ENCODE data around the gene HSPA14. TPM values are rescaled to one million over a fixed set of nuclear protein-coding genes. Genes with fewer than 3 reads are reported as not detected.
"Not testable (repeated sequence)": the region's sequence is repeated elsewhere in the genome, so short reads cannot be mapped to it uniquely, and the experiment has no call there.

Gene HSPA14
- total RNA-seq, 1 experiment from 2014 or later = 41.0 TPM

DNA sequence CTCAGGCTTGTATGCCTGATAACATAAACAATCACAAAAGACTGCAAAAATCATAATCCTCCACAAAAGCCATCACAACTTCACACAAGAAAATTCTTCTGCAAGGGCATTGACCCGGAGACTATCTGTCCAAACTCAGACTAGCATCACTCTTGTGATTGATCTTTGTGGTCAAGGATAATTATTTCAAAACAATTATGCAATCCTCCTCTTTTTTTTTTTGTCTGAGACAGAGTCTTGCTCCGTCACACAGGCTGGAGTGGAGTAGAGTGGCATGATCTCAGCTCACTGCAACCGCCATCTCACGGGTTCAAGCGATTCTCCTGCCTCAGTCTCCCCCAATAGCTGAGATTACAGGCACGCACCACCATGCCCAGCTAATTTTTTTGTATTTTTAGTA is 22.4 kb upstream of the HSPA14 start:
- H3T11ph ChIP-seq (ENCODE audit: low read length) = no peak overlapping the region
- no peak overlapping the region for H3K4me3 Mint-ChIP-seq
- no peak overlapping the region for H2BK120ac ChIP-seq (ENCODE audit: low read depth, low read length, poor library complexity, severe bottlenecking)
- no peak overlapping the region for H3K4me2 ChIP-seq (ENCODE audit: insufficient read depth, insufficient read length, low read length)
- H3K4me1 ChIP-seq (ENCODE audit: insufficient read depth, low read length) = no peaks in the 10 kb centered on the region
- H4K20me1 ChIP-seq (ENCODE audit: control insufficient read depth, insufficient read depth, insufficient read length) = no peaks in the 10 kb centered on the region
- no peak overlapping the region for H3K23ac ChIP-seq (ENCODE audit: insufficient read length, low read depth, low read length)
- H3K27me3 Mint-ChIP-seq (ENCODE audit: low read depth) = no peaks in the 10 kb centered on the region; the same call in none of the 2 replicates
- H3K14ac ChIP-seq (ENCODE audit: insufficient read depth, low read length) = no peak overlapping the region
- H3K27ac ChIP-seq (ENCODE audit: insufficient read length, low read depth, low read length) = no peak overlapping the region
- no peaks in the 10 kb centered on the region for H3K27me3 ChIP-seq (ENCODE audit: insufficient read depth, low read length)
- DNase-seq = no peak
- no peaks in the 10 kb centered on the region for H3K23me2 ChIP-seq (ENCODE audit: insufficient read length, low read depth, low read length, poor library complexity, severe bottlenecking)
- H2AFZ ChIP-seq (ENCODE audit: low read length) = no peak overlapping the region
- H2AK5ac ChIP-seq (ENCODE audit: insufficient read length, low read length) = no peak overlapping the region
- H2BK15ac ChIP-seq (ENCODE audit: low read depth, low read length) = no peak overlapping the region
- H3K9me3 ChIP-seq (ENCODE audit: control insufficient read depth, low read depth, low read length) = no peaks in the 10 kb centered on the region
- peaks cover 9 to 21% of the 10 kb centered on the region in 2 experiments for H3K4me1 Mint-ChIP-seq
- H4K91ac ChIP-seq (ENCODE audit: insufficient read length, low read depth, low read length) = no peak overlapping the region
- no peak overlapping the region for H2BK5ac ChIP-seq (ENCODE audit: insufficient read length, low read length)
- H4K8ac ChIP-seq (replicated peaks; ENCODE audit: insufficient read length, low read depth, low read length) = no peak overlapping the region
- WGBS (ENCODE audit: extremely low coverage, insufficient read length, low lambda C conversion rate) = no CpG with 5 or more reads among the region's 6 CpGs
- H3K18ac ChIP-seq (ENCODE audit: insufficient read length, low read depth, low read length) = no peak overlapping the region
- TF ChIP-seq, protein P1, sequence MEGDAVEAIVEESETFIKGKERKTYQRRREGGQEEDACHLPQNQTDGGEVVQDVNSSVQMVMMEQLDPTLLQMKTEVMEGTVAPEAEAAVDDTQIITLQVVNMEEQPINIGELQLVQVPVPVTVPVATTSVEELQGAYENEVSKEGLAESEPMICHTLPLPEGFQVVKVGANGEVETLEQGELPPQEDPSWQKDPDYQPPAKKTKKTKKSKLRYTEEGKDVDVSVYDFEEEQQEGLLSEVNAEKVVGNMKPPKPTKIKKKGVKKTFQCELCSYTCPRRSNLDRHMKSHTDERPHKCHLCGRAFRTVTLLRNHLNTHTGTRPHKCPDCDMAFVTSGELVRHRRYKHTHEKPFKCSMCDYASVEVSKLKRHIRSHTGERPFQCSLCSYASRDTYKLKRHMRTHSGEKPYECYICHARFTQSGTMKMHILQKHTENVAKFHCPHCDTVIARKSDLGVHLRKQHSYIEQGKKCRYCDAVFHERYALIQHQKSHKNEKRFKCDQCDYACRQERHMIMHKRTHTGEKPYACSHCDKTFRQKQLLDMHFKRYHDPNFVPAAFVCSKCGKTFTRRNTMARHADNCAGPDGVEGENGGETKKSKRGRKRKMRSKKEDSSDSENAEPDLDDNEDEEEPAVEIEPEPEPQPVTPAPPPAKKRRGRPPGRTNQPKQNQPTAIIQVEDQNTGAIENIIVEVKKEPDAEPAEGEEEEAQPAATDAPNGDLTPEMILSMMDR (conservative IDR thresholded peaks at IDR 0.05) = no peak
- H4K5ac ChIP-seq (ENCODE audit: insufficient read length, low read depth, low read length) = no peak overlapping the region
- no peak overlapping the region for H3K9ac ChIP-seq (ENCODE audit: extremely low read depth, insufficient read length, low read length)
- H2BK12ac ChIP-seq (ENCODE audit: insufficient read length, low read depth, low read length) = no peak overlapping the region
- no peak overlapping the region for H2BK20ac ChIP-seq (ENCODE audit: low read depth, low read length, poor library complexity, severe bottlenecking)
- no peak overlapping the region for H3K56ac ChIP-seq (ENCODE audit: insufficient read length, low read depth, low read length)
- H3K4ac ChIP-seq (ENCODE audit: low read depth, low read length) = no peak overlapping the region
- no peak overlapping the region for H3K27ac Mint-ChIP-seq
- H3K9me3 Mint-ChIP-seq = no peaks in the 10 kb centered on the region
- no peaks in the 10 kb centered on the region for H3K79me2 ChIP-seq (ENCODE audit: insufficient read depth, low read length)
- no peaks in the 10 kb centered on the region for H3K79me1 ChIP-seq (ENCODE audit: insufficient read depth, low read depth, low read length, poor library complexity, severe bottlenecking)
- no peaks in the 10 kb centered on the region for H3K36me3 Mint-ChIP-seq (ENCODE audit: insufficient read depth in 1 of 3, low read depth in 3 of 3)

DNA sequence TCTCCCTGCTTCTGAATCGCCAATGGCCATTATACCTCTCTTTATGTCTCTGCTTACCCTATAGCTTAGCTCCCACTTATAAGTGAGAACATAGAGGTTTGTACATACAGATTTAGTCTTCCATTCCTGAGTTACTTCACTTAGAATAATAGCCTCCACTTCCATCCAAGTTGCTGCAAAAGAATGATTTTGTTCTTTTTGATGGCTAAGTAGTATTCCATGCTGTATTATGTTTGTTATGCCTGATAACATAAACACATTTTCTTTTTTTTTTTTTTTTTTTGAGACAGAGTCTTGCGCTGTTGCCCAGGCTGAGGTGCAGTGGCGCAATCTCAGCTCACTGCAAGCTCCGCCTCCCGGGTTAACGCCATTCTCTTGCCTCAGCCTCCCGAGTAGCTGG is 21.4 kb upstream of the HSPA14 start:
- H3K27me3 ChIP-seq (ENCODE audit: insufficient read depth, low read length); H3K56ac ChIP-seq (ENCODE audit: insufficient read length, low read depth, low read length); H4K5ac ChIP-seq (ENCODE audit: insufficient read length, low read depth, low read length); H3K4me1 ChIP-seq (ENCODE audit: insufficient read depth, low read length); H3K23ac ChIP-seq (ENCODE audit: insufficient read length, low read depth, low read length); H3K23me2 ChIP-seq (ENCODE audit: insufficient read length, low read depth, low read length, poor library complexity, severe bottlenecking); H2BK20ac ChIP-seq (ENCODE audit: low read depth, low read length, poor library complexity, severe bottlenecking); H3K9me3 Mint-ChIP-seq; H3K79me1 ChIP-seq (ENCODE audit: insufficient read depth, low read depth, low read length, poor library complexity, severe bottlenecking); H2BK5ac ChIP-seq (ENCODE audit: insufficient read length, low read length); H3K9ac ChIP-seq (ENCODE audit: extremely low read depth, insufficient read length, low read length); DNase-seq; H3K14ac ChIP-seq (ENCODE audit: insufficient read depth, low read length); H4K8ac ChIP-seq (replicated peaks; ENCODE audit: insufficient read length, low read depth, low read length); H3K18ac ChIP-seq (ENCODE audit: insufficient read length, low read depth, low read length); H3T11ph ChIP-seq (ENCODE audit: low read length); H2AFZ ChIP-seq (ENCODE audit: low read length); H3K27me3 Mint-ChIP-seq (ENCODE audit: low read depth); H3K9me3 ChIP-seq (ENCODE audit: control insufficient read depth, low read depth, low read length); H3K79me2 ChIP-seq (ENCODE audit: insufficient read depth, low read length); H3K27ac Mint-ChIP-seq; H3K4me2 ChIP-seq (ENCODE audit: insufficient read depth, insufficient read length, low read length); H2BK12ac ChIP-seq (ENCODE audit: insufficient read length, low read depth, low read length); H4K91ac ChIP-seq (ENCODE audit: insufficient read length, low read depth, low read length); H2AK5ac ChIP-seq (ENCODE audit: insufficient read length, low read length); H3K36me3 Mint-ChIP-seq (ENCODE audit: insufficient read depth in 1 of 3, low read depth in 3 of 3); H3K27ac ChIP-seq (ENCODE audit: insufficient read length, low read depth, low read length); H3K4me3 Mint-ChIP-seq; H2BK120ac ChIP-seq (ENCODE audit: low read depth, low read length, poor library complexity, severe bottlenecking); H4K20me1 ChIP-seq (ENCODE audit: control insufficient read depth, insufficient read depth, insufficient read length); H3K4ac ChIP-seq (ENCODE audit: low read depth, low read length); H2BK15ac ChIP-seq (ENCODE audit: low read depth, low read length): not testable (repeated sequence)
- peaks cover 7 to 17% of the 10 kb centered on the region in 2 experiments for H3K4me1 Mint-ChIP-seq
- WGBS (ENCODE audit: extremely low coverage, insufficient read length, low lambda C conversion rate) = no CpG with 5 or more reads among the region's 7 CpGs
